ENCODE data around the gene TENT5A. TPM values are rescaled to one million over a fixed set of nuclear protein-coding genes. Genes with fewer than 3 reads are reported as not detected.
A peak's percentile ranks its signal among the peaks of the same experiment; 100 is the strongest.

TENT5A gene
- total RNA-seq, 1 donor from 2014 or later: 2.9 TPM

GRCh38 chr6:81770381-81770780 is 17.9 kb upstream of the TENT5A start:
- ATAC-seq: no peak

GRCh38 chr6:81769824-81770223 is 17.3 kb upstream of the TENT5A start:
- peak; percentile 88 for ATAC-seq

DNA sequence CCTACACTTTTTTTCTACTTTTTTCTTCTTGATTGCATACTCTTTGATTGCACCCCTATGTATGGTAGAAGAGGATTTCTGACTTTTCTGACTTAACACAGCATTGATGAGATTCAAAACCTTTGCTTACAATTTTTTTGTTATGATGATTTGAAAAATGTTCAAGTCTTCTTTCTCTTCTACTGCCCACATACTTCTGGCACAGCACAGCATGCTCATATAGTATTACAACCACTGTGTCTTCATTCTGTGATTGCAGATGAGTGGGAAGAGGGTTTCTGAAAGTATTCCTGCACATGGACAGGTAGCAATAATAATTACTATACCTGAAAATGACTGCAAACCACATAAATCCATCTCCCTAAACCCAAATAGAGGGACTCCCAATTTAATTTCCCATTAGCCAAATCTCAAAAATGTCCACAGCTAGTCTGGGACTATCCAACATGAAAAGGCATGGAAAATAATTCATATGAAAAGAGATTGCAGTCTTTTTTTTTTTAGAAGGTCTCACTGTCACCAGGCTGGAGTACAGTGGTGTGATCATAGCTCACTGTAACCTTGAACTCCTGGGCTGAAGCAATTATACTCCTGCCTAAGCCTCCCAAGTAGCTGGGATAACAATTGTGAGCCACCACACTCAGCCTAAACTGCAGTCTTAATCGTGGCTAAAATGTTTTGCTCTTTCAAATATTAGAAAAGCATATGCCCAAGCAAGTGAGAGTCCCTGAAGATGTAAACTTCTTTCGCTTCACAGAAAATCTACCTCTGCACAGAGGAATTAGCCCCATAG is 15.9 kb upstream of the TENT5A start:
- ATAC-seq: no peak

GRCh38 chr6:81767163-81767891 is 14.8 kb upstream of the TENT5A start:
- ATAC-seq: peak; percentile 75

GRCh38 chr6:81766482-81767069 is 14.1 kb upstream of the TENT5A start:
- no peak for ATAC-seq

DNA sequence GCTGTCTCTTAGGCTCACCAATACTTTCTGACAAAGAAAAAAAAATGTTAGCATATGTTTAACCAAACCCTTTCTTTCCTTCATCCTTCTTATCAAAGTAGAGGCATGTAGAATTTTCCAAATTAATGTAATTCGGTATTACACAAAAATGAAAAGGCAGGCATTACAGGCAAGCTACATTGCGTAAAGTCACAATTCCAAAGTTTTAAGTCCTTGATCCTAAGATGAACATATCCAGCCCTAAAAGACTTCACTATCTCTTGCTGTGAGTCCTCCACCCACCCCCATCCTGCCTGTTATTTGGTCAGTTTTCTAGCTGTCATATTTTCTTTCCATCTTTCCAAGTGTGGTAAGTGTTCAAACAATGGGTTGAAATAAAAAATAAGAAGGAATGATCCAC is 12.1 kb upstream of the TENT5A start:
- ATAC-seq: no peak

GRCh38 chr6:81763968-81764367 is 11.5 kb upstream of the TENT5A start:
- no peak for ATAC-seq

GRCh38 chr6:81763051-81763450 is 10.6 kb upstream of the TENT5A start:
- no peak for ATAC-seq

GRCh38 chr6:81762606-81763005 is 10.1 kb upstream of the TENT5A start:
- no peak for ATAC-seq

GRCh38 chr6:81762132-81762531 is 9.7 kb upstream of the TENT5A start:
- no peak for ATAC-seq

DNA sequence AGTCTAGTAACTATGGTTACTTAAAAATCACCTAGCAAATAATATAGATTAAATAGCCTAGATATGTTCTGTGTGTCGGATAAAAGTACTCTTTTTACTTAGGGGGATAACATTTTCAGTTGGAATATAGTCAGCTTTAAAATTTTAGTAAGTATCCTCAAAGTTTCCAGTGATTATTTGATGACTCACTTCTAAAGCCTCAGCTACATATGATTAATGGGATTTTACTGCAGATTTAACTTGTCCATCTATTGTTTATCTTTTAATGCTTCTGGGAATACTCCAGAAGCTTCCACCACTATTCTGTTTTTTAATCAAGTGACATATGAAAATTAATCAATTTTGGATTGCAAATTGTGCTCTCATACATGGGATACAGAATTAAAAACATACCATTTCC is 8.7 kb upstream of the TENT5A start:
- no peak for ATAC-seq

GRCh38 chr6:81759782-81760181 is 7.3 kb upstream of the TENT5A start:
- peak; percentile 77 for ATAC-seq

- no peak for ATAC-seq
Observed at GRCh38 chr6:81758221-81758620, 5.7 kb upstream of the TENT5A start.

- ATAC-seq: no peak
Observed at GRCh38 chr6:81756690-81757089, 4.2 kb upstream of the TENT5A start.

GRCh38 chr6:81755551-81755950 is 3.1 kb upstream of the TENT5A start:
- no peak for ATAC-seq

DNA sequence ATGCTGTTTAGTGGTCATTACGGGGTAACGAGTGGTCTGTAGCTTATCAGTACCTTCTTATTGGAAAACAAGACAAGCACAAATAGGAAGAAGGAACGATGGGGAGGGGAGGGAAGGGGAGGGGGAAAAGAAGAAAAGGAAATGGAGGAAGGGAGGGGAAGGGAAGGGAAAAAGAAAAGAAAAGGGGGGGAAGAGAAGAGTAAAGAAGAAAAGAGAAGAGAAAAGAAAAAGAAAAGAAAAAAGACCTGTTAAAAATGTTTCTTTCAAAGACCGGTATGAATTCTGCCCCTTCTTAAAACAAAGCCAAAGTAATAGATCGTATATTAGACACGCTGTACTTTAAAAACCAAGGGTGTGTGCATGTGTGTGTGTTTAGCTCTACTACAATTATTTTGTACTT is 2.4 kb upstream of the TENT5A start:
- ATAC-seq: no peak

DNA sequence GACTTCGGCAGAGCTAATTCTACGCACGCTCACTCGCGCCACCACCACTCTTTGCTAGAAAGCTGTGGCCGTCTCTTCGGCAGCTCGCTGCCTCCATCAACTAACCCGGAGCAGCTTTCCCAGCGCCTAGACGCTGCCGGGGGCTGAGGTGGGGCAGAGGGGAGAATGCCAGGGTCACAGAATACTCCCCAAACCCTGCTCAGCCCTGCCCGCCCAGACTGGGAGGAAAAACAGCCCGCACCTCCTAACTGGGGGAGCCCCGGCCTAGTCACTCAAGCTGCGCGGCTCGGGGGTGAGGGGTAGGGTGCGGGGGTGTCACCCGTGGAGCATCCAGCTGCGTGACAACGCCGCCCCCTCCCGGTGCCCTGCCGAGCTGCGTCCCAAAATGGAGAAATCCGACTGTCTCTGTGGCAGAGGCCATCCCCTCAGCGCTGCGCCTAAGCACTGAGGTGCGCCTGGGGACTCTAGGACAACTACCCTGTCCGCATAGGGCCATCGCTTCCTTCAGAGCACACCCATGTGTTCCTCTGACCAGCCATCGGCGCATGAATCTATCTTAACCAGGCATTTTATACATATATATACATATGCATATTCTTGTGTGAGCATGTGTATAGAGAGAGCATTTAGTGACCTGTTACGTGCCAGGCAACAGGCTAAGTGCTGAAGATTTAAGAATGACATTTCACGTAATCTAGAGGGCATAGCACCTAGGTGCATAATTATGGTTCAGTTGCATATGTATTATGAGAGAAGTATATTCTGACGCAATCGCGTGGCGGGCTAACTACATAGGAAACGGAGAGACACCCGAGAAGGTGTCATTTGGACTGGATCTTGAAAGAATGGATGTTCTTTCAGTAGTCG is 1.5 kb upstream of the TENT5A start:
- ATAC-seq: peak; percentile 70

DNA sequence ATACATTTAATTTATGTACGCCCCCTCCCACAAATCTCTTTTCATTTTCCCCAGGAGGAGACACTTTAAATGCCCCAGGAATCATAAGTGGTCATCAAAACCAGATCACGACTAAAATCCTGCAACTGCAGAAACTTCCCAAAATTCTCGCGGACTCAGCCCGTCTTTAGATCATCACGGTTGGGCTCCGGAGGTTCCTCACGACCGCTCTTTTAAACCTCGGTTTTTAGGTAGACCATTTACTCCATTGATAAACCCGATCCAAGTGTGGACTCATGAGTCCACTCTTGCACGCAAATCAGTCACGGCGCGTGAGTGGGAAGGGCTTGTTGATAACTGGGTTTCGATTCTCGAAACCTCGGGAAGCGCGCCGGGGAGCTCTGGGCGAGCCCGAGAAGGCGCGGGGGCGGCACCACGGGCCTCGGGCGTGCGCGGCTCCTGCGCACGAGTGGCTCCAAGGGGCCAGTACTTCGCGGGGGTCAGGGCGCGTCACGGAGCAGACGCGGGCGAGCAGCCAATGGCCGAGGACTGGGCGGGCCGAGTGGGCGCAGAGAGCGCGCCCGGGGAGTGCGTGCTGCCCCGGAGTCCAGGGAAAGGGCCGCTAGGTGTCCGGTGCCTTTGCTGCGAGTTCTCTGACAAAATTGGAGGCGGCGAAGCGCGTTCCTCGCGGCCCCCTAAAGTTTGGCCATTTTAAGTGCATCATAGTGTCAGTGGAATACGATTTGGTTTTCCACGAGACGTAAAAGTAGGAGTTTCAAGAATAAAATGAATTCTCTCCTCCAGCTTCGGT is 635 bp upstream of the TENT5A start:
- peak; percentile 77 for ATAC-seq

DNA sequence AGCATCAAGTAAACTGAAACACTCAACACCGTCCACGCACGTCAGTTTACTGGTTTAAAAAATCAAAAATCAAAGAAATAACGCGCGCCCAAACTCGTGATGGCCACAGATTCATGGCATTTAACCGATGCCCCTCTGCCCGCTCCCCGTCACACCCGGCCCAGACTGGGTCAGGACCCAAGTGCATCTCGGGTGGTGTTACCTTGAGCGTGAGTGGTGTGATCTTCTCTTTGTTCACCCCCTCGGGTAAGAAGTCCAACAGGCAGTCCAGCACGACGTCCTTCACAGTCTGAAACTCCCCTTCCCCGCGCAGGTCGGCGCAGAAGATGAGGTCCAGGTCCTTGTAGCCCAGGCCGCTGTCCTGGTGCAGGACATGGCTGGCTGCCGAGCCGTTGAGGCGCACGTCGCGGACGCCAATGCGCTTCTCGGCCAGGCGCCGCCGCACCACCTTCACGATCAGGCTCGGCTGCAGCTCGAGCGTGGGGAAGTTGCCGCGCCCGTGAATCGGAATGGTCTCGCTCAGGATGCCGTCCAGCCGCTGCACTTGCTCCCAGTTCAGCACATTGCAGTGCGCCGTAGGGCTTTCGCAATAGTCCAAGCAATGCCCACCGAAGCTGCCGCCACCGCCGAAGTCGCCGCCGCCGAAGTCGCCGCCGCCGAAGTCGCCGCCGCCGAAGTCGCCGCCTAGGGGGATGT is 945 bp downstream of the TENT5A start:
- ATAC-seq: peak; percentile 19

GRCh38 chr6:81750681-81751387 is 1.6 kb downstream of the TENT5A start:
- no peak for ATAC-seq

DNA sequence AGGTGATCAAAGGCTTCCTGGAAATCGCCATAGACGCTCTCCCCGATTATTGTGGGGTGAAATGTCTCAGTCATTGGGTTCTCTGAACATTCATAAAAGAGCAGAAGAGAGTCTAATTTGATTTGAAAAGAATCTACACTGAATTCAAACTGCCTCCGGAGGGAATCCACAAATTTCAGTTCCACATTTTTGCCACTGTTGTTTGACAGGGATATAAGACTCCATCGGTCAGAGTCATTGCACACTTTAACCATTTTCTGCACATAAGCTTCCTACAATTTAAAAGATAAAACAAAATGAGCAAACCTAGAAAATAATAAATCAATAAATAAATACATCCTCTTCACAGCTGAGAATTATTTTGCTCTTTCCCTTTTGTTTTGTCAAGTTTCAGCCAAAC is 2.3 kb downstream of the TENT5A start:
- no peak for ATAC-seq

Measured in esophagus mucosa (tissue), 1 donor.